ENCODE results near the gene CENPA. TPM values are rescaled to one million over a fixed set of nuclear protein-coding genes. Genes with fewer than 3 reads are reported as not detected.
"Not testable (repeated sequence)": the region's sequence is repeated elsewhere in the genome, so short reads cannot be mapped to it uniquely, and the experiment has no call there.

The CENPA gene
- total RNA-seq, 1 donor from 2014 or later: not detected

DNA sequence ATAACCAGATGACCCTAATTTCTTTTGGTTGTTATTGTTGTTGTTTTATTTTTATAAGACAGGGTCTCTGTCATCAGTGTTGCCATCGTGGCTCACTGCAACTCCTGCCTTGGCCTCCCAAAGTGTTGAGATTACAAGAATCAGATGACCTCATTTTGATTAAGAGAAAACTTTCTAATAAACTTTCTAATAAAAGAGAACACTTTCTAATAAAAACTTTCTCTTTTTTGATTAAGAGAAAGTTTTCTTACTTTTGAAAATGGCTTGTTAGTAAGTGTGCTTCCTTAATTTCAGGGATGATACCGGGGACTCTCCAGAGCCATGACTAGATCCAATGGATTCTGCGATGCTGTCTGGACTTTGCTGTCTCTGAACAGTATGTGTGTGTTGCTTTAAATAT lies 7.7 kb downstream of the CENPA start:
- DNase-seq (ENCODE audit: low read depth) (no peak), FAIRE-seq (no peak)
- TF ChIP-seq, protein P1, sequence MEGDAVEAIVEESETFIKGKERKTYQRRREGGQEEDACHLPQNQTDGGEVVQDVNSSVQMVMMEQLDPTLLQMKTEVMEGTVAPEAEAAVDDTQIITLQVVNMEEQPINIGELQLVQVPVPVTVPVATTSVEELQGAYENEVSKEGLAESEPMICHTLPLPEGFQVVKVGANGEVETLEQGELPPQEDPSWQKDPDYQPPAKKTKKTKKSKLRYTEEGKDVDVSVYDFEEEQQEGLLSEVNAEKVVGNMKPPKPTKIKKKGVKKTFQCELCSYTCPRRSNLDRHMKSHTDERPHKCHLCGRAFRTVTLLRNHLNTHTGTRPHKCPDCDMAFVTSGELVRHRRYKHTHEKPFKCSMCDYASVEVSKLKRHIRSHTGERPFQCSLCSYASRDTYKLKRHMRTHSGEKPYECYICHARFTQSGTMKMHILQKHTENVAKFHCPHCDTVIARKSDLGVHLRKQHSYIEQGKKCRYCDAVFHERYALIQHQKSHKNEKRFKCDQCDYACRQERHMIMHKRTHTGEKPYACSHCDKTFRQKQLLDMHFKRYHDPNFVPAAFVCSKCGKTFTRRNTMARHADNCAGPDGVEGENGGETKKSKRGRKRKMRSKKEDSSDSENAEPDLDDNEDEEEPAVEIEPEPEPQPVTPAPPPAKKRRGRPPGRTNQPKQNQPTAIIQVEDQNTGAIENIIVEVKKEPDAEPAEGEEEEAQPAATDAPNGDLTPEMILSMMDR (IDR thresholded peaks at IDR 0.05; ENCODE audit: insufficient read depth, low read length, severe bottlenecking): no peak
- no peaks in the 10 kb centered on the region for H3K27me3 ChIP-seq (ENCODE audit: control insufficient read depth, insufficient read depth, low read length)
- H3K36me3 ChIP-seq (ENCODE audit: control insufficient read depth, insufficient read depth, low read length): peaks cover 6% of the 10 kb centered on the region
- no peak overlapping the region for H3K4me3 ChIP-seq (ENCODE audit: low read depth, low read length)

DNA sequence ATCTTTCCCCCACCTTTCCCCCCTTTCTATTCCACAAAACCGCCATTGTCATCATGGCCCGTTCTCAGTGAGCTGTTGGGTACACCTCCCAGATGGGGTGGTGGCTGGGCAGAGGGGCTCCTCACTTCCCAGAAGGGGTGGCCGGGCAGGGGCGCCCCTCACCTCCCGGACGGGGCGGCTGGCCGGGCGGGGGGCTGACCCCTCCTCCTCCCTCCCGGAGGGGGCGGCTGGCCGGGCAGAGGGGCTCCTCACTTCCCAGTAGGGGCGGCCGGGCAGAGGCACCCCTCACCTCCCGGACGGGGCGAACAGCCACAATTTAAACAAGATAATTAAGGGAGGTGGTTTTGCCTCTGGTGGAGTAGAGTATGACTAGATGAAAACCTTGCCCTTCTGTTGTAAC lies 9.3 kb downstream of the CENPA start:
- not testable (repeated sequence) for H3K4me3 ChIP-seq (ENCODE audit: low read depth, low read length); FAIRE-seq; H3K27me3 ChIP-seq (ENCODE audit: control insufficient read depth, insufficient read depth, low read length); DNase-seq (ENCODE audit: low read depth); H3K36me3 ChIP-seq (ENCODE audit: control insufficient read depth, insufficient read depth, low read length)

DNA sequence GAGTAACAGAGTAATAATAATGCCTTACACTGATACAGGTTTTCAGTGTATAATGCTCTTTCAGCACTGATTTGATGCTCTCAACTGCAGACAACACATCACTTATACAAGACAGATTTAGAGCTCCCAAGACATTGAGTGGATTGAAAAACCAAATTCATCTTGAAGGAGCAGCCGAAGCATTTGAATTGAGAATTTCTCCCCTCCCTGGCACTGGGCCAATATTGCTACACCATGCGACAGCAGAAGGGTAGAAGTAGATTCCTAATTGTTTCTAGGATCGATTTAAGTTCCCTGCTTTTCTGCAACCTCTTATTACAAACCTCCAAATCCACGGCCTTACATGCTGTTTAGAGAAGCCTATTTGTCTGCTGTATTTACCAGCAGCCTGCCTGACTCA lies 15.5 kb downstream of the CENPA start:
- no peaks in the 10 kb centered on the region for H3K27me3 ChIP-seq (ENCODE audit: control insufficient read depth, insufficient read depth, low read length)
- TF ChIP-seq, protein P1 (IDR thresholded peaks at IDR 0.05; ENCODE audit: insufficient read depth, low read length, severe bottlenecking): no peak
- no peak for FAIRE-seq

DNA sequence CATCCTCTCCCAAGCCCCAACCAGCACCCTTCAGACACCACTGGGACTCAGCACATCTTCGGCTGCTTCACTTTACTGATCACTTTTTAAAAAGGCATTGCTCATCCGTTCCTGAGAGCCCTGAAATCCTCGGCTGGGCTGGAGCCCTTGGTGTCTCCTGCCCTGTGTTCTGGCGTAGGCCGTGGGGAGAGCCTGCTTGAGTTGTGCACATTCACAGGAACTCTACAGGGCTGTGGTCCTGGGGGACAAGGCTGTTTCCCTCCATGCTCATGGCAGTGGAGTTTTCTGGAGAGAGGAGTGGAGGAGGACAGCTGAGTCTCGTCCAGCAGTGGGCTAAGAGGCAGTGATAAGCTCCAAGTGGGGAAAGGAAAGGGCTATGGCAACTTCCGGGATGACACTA lies 15.9 kb downstream of the CENPA start:
- TF ChIP-seq, protein P1 (IDR thresholded peaks at IDR 0.05; ENCODE audit: insufficient read depth, low read length, severe bottlenecking): no peak
- H3K36me3 ChIP-seq (ENCODE audit: control insufficient read depth, insufficient read depth, low read length): no peaks in the 10 kb centered on the region
- no peak for FAIRE-seq
- no peak for DNase-seq (ENCODE audit: low read depth)
- no peaks in the 10 kb centered on the region for H3K27me3 ChIP-seq (ENCODE audit: control insufficient read depth, insufficient read depth, low read length)
- H3K4me3 ChIP-seq (ENCODE audit: low read depth, low read length): no peak overlapping the region

More for the DNA sequence above, 15.5 kb downstream of the CENPA start:
- no peak overlapping the region for H3K4me3 ChIP-seq (ENCODE audit: low read depth, low read length)
- no peak for DNase-seq (ENCODE audit: low read depth)
- no peaks in the 10 kb centered on the region for H3K36me3 ChIP-seq (ENCODE audit: control insufficient read depth, insufficient read depth, low read length)

DNA sequence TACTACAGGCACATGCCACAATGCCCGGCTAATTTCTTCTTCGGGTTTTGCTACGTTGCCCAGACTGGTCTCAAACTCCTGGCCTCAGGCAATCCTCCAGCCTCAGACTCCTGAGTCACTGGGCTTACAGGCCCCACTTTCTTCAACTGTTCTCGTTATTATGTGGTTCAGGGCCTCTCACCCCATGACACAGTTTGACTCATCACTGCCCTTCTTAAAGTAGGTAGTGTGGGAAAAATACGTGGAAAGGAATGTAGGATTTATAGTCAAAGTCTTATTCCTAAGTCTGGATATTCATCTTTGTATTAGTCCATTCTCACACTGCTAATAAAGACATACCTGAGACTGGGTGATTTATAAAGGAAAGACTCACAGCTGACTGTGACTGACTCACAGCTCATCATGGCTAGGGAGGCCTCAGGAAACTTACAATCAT lies 19.4 kb downstream of the CENPA start:
- peak; percentile 99 for DNase-seq (ENCODE audit: low read depth)
- TF ChIP-seq, protein P1 (IDR thresholded peaks at IDR 0.05; ENCODE audit: insufficient read depth, low read length, severe bottlenecking): no peak
- FAIRE-seq: no peak
- Histone ChIP-seq H3K4me3 (ENCODE audit: low read depth, low read length) (no peak overlapping the region), H3K27me3 (ENCODE audit: control insufficient read depth, insufficient read depth, low read length) (peaks cover 1% of the 10 kb centered on the region), H3K36me3 (ENCODE audit: control insufficient read depth, insufficient read depth, low read length) (no peaks in the 10 kb centered on the region)

DNA sequence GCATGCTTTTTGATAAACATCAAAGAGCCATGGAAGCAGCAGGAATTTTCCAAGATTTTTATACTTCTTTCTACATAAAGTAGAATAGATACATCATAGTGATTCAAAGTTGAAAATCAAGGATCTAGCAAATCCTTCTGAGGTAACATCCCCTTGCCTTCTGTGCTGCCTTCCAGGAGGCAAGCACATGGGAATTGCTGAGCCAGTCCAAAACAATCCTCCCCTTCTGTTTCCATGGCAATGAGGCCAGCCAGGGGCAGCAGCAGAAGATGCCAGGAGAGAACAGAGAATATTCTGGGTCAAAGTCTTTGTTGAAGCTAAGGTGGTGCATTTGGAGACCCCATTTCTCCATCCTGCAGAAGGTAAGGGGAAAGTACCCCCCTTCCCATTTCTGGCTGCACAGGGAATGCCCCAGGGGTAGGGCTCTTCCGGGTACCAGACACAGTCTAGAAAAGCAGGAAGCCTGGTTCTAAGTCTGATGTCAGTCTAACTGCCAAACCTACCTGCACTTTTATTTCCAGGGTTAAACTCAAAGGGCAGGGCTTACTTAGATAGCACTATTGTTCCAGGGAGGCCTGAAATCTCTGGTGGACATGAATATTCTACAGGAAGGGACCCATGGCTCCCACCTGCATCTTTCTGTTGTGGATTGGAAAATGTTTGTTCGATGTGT lies 22.1 kb downstream of the CENPA start:
- Histone ChIP-seq H3K4me3 (ENCODE audit: low read depth, low read length) (no peak overlapping the region), H3K36me3 (ENCODE audit: control insufficient read depth, insufficient read depth, low read length) (no peaks in the 10 kb centered on the region), H3K27me3 (ENCODE audit: control insufficient read depth, insufficient read depth, low read length) (peaks cover 2% of the 10 kb centered on the region)
- no peak for DNase-seq (ENCODE audit: low read depth)
- TF ChIP-seq, protein P1 (IDR thresholded peaks at IDR 0.05; ENCODE audit: insufficient read depth, low read length, severe bottlenecking): no peak
- no peak for FAIRE-seq

Data from bronchial epithelial cell (primary cell).